ENCODE results near the gene ZNF782.

The ZNF782 gene

GRCh38 chr9:96885424-96885823 is 31.1 kb upstream of the ZNF782 start:
- Histone ChIP-seq H3K9me3 (ENCODE audit: low read length) (no peaks in the 10 kb centered on the region), H4K20me1 (ENCODE audit: insufficient read depth, low read length) (no peaks in the 10 kb centered on the region), H3K9ac (ENCODE audit: low read length) (no peak overlapping the region), H3K4me1 (ENCODE audit: insufficient read depth, low read length, severe bottlenecking) (no peaks in the 10 kb centered on the region), H3K79me2 (ENCODE audit: insufficient read depth, low read length) (no peaks in the 10 kb centered on the region), H3K4me2 (ENCODE audit: low read length) (no peak overlapping the region), H3K36me3 (ENCODE audit: insufficient read depth, low read length) (no peaks in the 10 kb centered on the region), H3K4me3 (ENCODE audit: low read depth, low read length, poor library complexity, severe bottlenecking) (no peak overlapping the region), H3K9me2 (ENCODE audit: low read depth, low read length) (no peaks in the 10 kb centered on the region), H3K27ac (ENCODE audit: low read depth, low read length, poor library complexity, severe bottlenecking) (no peak overlapping the region), H2AFZ (ENCODE audit: low read length) (no peak overlapping the region), H3K27me3 (ENCODE audit: insufficient read depth, low read length) (no peaks in the 10 kb centered on the region), H3F3A (ENCODE audit: insufficient read depth, low read length) (no peaks in the 10 kb centered on the region)
- TF ChIP-seq CTCF (IDR thresholded peaks at IDR 0.05; ENCODE audit: low read length), result no peak
- no peak for TF ChIP-seq EZH2 (IDR thresholded peaks at IDR 0.05; ENCODE audit: borderline replicate concordance, low read length)

DNA sequence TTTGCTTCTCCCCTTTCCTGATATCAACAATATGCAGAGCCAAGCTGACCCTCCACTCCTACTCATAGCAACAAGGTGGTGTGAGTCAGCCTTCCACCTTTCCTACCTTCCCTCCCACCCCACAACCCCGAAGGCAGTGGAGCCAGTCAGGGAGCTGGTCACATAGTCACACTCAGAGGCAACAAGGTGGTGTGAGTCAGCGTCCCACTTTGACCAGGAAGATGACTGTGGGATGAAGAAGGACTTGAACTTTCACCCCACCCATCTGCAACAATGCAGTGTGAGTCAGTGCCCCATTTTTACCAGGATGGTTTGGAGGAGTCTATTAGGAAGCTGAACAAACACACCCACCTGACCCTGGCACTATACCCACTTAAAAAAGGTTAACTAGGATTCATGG is 30.1 kb upstream of the ZNF782 start:
- Histone ChIP-seq H3K4me2 (ENCODE audit: low read length) (no peak overlapping the region), H3K4me1 (ENCODE audit: insufficient read depth, low read length, severe bottlenecking) (no peaks in the 10 kb centered on the region), H3K36me3 (ENCODE audit: insufficient read depth, low read length) (no peaks in the 10 kb centered on the region), H4K20me1 (ENCODE audit: insufficient read depth, low read length) (no peaks in the 10 kb centered on the region), H3K27ac (ENCODE audit: low read depth, low read length, poor library complexity, severe bottlenecking) (no peak overlapping the region), H3K4me3 (ENCODE audit: low read depth, low read length, poor library complexity, severe bottlenecking) (no peak overlapping the region), H3K9ac (ENCODE audit: low read length) (no peak overlapping the region), H3K27me3 (ENCODE audit: insufficient read depth, low read length) (no peaks in the 10 kb centered on the region), H3K9me3 (ENCODE audit: low read length) (no peaks in the 10 kb centered on the region), H3K79me2 (ENCODE audit: insufficient read depth, low read length) (no peaks in the 10 kb centered on the region), H3F3A (ENCODE audit: insufficient read depth, low read length) (no peaks in the 10 kb centered on the region), H3K9me2 (ENCODE audit: low read depth, low read length) (no peaks in the 10 kb centered on the region), H2AFZ (ENCODE audit: low read length) (no peak overlapping the region)
- TF ChIP-seq EZH2 (IDR thresholded peaks at IDR 0.05; ENCODE audit: borderline replicate concordance, low read length) (no peak), CTCF (IDR thresholded peaks at IDR 0.05; ENCODE audit: low read length) (no peak)

GRCh38 chr9:96883922-96884321 is 29.6 kb upstream of the ZNF782 start:
- no peaks in the 10 kb centered on the region for H3K79me2 ChIP-seq (ENCODE audit: insufficient read depth, low read length)
- no peaks in the 10 kb centered on the region for H3K27me3 ChIP-seq (ENCODE audit: insufficient read depth, low read length)
- H4K20me1 ChIP-seq (ENCODE audit: insufficient read depth, low read length), result no peaks in the 10 kb centered on the region
- TF ChIP-seq CTCF (IDR thresholded peaks at IDR 0.05; ENCODE audit: low read length) (no peak), EZH2 (IDR thresholded peaks at IDR 0.05; ENCODE audit: borderline replicate concordance, low read length) (no peak)
- no peaks in the 10 kb centered on the region for H3K9me3 ChIP-seq (ENCODE audit: low read length)
- no peaks in the 10 kb centered on the region for H3F3A ChIP-seq (ENCODE audit: insufficient read depth, low read length)
- no peak overlapping the region for H3K27ac ChIP-seq (ENCODE audit: low read depth, low read length, poor library complexity, severe bottlenecking)
- no peak overlapping the region for H3K4me3 ChIP-seq (ENCODE audit: low read depth, low read length, poor library complexity, severe bottlenecking)
- H3K9ac ChIP-seq (ENCODE audit: low read length), result no peak overlapping the region
- no peaks in the 10 kb centered on the region for H3K36me3 ChIP-seq (ENCODE audit: insufficient read depth, low read length)
- H3K4me2 ChIP-seq (ENCODE audit: low read length), result no peak overlapping the region
- no peaks in the 10 kb centered on the region for H3K4me1 ChIP-seq (ENCODE audit: insufficient read depth, low read length, severe bottlenecking)
- no peak overlapping the region for H2AFZ ChIP-seq (ENCODE audit: low read length)
- H3K9me2 ChIP-seq (ENCODE audit: low read depth, low read length), result no peaks in the 10 kb centered on the region

Data from OCI-LY1 (cell line).